Suprapubic skin (tissue), 4 donors: Measurements from ENCODE around the gene PLS1.

Experiments used
- POLR2A ChIP-seq, 2 donors: fragments of 450-650 bp; IDR thresholded peaks; one replicate each; pipeline ENCODE4 v1.6.1; 2017; ENCODE audit warnings: antibody characterized with exemption in 2 of 2, mild to moderate bottlenecking in 2 of 2, moderate library complexity in 2 of 2
- POLR2AphosphoS5 ChIP-seq, 3 donors: sonication (generic); formaldehyde crosslinking; IDR thresholded peaks; one replicate each; pipeline ENCODE4 v1.6.1; 2017; ENCODE audit warnings: antibody characterized with exemption in 3 of 3
- TF ChIP-seq, protein P1 (sequence below), 2 donors: fragments of 200-600 bp in 1 of 2; fragments of 450-650 bp in 1 of 2; sonication (generic) in 1 of 2; IDR thresholded peaks; one replicate each; pipeline ENCODE4 v1.5.1; 2016 to 2019; ENCODE audit warnings: antibody characterized with exemption in 2 of 2, mild to moderate bottlenecking in 1 of 2, moderate library complexity in 1 of 2

GRCh38 chr3:142693136-142693853 lies 97.1 kb downstream of the PLS1 start:
- TF ChIP-seq POLR2AphosphoS5 (IDR thresholded peaks at IDR 0.05) (no peak), POLR2A (IDR thresholded peaks at IDR 0.05) (no peak)
- TF ChIP-seq, protein P1, sequence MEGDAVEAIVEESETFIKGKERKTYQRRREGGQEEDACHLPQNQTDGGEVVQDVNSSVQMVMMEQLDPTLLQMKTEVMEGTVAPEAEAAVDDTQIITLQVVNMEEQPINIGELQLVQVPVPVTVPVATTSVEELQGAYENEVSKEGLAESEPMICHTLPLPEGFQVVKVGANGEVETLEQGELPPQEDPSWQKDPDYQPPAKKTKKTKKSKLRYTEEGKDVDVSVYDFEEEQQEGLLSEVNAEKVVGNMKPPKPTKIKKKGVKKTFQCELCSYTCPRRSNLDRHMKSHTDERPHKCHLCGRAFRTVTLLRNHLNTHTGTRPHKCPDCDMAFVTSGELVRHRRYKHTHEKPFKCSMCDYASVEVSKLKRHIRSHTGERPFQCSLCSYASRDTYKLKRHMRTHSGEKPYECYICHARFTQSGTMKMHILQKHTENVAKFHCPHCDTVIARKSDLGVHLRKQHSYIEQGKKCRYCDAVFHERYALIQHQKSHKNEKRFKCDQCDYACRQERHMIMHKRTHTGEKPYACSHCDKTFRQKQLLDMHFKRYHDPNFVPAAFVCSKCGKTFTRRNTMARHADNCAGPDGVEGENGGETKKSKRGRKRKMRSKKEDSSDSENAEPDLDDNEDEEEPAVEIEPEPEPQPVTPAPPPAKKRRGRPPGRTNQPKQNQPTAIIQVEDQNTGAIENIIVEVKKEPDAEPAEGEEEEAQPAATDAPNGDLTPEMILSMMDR (IDR thresholded peaks at IDR 0.05), result no peak
